NCI-H1436 (cell line): ENCODE data around the gene DNAL1.
"Not testable (repeated sequence)": the region's sequence is repeated elsewhere in the genome, so short reads cannot be mapped to it uniquely, and the experiment has no call there.

Source experiments
- DNase-seq: peaks from one replicate; lab custom pipeline; 2025; lab: John Stamatoyannopoulos, UW

Gene DNAL1

DNA sequence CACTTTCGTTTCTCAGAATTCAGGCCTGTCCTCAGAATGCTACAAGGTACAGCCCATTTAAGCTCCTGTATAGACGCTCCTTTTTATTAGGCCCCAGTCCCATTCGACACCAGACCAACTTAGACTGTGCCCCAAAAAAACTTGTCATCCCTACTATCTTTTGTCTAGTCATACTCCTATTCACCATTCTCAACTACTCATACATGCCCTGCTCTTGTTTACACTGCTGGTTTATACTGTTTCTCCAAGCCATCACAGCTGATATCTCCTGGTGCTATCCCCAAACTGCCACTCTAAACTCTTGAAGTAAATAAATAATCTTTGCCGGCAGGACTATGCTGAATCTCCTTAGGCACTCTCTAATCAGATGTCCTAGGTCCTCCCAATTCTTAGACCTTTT is 63.3 kb downstream of the DNAL1 start:
- not testable (repeated sequence) for DNase-seq

DNA sequence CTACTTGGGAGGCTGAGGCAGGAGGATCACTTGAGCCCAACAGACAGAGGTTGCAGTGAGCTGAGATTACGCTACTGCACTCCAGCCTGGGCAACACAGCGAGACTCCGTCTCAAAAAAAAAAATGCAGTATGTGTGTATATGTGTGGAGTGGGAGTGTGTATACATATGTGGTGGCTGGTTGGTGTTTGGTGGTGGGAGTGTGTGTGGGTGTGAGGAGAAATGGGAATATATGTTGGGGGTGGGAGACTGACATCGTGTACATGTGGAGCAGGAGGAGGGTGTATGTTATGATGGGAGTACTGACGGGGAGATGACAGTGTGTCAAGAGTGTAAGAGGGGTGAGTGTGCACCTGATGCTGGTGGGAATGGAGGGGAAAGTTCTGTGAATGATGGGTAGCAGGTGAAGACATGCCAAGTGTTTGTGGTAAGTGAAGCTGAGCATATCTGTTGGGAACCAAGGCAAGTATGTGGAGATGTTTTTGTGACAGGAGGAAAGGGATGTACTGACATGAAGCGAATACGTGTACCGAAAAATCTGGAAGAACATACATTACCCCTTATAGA is 65.2 kb downstream of the DNAL1 start:
- no peak for DNase-seq

GRCh38 chr14:73710737-73711136 is 66.0 kb downstream of the DNAL1 start:
- no peak for DNase-seq

DNA sequence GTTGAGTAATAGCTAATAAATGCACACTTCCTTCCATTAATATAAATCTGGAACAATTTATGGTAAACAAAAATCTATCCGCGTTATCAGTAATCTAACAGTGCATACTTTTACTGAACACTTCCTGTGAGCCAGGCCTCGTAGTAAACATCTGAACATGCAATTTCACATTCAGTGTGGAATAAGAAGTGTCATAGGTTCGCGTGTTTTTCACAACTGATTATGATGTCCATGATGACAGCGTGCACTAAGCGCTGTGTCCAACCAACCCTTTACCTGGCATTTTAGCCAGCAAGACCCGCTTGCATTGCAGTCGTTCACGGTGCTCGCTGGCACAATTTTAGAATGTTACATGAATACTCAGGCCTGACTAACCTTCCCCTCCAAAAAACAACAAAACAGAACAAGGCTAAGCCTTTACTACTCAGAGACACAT is 67.3 kb downstream of the DNAL1 start:
- DNase-seq, result no peak

DNA sequence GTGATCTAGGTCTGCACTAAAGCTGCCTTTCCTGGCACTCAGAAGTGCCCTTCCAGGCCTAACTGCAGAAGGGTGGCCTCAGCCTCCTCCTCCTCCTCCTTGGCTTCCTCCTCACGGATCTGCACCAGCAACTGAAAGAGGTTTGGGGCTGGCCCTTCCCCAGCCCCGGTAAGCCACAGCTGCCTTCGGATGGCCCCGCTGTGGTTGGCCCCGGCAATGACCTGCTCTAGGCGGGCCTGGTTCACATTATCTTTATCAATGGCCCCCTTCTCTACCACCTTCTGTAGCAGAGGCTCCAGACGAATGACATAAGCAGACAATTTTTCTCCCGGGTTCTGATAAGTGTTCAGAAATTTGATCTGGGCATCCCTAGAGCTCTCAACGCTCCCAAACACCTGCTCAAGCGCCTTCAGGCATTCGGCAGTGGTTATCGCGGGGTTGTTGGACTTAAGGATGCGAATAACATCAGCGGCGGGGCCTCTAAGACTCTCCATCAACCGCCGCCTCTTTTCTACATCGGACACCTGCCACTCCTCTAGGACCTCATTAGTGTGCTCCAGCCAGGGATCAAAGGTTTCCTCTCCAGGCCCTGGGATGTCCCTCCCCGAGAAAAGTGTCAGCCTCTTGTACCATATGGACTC is 67.9 kb downstream of the DNAL1 start:
- peak; percentile 24 for DNase-seq

DNA sequence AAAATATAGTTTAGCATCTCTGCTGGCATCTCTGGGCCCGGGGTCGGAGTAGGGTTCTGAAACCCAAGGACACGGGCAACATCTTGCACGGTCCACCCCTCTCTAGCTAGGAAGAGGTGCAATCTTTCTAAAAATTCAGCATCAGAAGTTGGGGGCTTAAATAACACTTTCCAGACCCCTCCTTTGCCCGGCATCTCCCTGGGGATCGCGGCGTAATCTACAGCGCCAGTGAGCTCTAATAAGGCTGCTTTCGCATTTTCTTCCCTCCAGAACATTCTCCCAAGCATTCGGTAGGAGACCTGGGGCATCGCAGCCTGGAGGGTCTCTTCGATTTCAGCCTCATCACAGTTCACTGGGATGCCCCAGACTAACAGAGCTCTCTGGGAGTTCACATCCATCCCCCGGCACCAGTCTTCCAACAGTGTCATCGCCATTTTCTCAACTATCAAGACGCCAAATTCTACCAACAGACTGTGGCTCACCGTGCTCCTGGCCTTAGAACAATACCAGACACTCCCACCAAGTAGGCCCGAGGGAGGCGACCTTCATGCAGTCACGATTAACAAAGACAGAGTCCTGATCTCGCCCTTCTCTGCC is 68.5 kb downstream of the DNAL1 start:
- peak; percentile 3 for DNase-seq

DNA sequence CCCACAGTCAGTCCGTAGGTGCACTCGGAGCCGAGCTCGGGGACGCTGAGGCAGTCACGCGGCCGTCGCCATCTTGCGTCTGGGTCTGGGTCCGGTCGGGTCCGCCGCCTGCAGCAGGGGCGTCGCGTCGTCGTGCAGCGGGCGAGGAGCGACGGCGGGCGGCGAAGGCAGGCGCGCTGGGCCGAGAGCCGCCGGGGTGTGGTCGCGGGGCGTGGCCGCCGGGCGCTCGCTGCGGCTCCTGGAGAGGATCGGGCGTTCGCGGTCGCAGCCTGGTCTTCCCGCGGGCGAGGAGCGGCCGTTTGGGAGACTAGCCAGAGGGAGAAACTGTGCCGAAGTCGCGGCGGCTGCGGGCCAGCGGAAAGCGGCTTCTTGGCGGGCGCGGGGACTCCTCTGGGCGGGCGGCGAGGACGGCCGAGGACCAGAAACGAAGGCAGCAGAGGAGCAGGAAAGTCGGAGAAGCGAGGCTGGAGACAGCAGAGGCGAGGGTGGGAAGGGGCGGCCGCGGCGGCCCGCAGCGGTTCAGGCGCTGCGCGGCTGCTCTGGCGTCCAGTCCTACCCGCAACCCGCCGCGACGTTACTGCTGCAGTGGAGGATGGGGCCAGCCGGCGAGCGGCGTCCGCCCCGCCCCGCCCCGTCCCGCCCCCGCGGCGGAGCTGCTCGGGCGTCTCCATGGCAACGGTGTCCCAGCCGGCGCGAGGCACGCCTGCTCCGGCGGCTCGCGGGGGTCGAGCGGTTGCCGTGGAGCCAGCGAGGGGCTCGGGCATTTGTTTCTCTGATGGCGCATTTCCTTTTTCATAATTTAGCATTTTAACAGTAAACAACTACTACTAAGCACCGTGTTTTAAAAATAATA is 69.2 kb downstream of the DNAL1 start, which contains the start of gene PNMA1:
Gene PNMA1, minus strand, starts transcription at position 582 of the 853 bp plus-strand sequence. CDS start 745 bp downstream, outside the sequence.
- DNase-seq, result peak; percentile 85

DNA sequence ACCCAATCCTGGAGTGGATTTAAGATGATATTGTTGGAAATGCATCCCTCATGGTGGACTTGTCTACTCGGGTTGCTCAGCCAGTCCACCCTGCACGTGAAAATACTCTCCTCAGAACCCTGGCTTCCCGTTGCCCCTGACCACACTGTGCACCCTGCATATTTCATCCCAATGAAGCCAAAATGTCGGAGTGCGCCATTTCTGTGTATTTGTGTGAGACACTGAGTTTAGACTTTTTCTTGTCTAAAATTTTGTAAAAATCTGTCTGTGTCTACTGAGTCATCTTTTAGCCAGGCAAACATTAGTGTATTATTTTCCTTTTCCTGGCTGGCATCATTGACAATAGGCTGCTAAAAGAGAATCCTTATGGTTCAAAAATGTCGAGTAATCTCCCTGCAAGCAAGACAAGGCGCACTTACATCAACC is 69.9 kb downstream of the DNAL1 start:
- no peak for DNase-seq

DNA sequence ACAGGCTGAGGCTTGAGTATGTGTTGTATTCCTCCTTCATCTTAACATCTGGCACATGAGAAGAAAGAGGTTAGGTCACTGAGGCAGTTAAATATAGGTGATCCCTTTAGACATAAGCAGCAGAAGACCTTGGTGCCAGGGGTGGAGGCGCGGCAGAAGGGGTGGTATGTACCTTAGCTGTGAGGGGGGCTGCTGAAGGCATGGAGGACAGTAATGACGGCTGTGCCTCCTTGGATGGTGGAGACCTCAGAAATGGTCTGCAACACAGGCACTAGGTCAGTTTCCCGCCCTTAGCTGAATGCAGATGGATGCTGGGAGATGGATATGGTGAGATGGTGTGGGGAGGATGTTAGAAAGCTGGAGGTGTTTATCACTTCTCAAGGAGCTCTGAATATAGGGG is 70.9 kb downstream of the DNAL1 start:
- no peak for DNase-seq

DNA sequence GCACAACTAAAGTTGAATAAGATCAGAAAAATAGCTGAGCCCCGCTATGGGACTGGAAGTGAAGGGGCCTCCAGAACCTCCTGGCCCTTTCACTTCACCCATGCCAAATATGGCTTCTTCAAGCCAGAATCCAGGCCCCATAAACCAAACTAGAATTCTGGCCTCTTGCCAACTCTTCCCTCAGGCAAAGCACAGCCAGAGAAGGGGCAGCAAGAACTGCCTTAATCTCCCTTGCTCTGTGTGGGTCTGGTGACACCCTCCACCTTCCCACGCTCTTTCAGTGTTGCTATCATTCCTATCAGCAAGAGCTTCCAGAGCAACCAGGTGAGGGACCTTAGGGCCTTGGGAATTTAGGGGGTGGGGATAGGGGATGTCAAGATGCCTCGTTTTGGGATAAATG is 72.5 kb downstream of the DNAL1 start:
- no peak for DNase-seq

- no peak for DNase-seq
Measured at GRCh38 chr14:73717711-73718417, 73.1 kb downstream of the DNAL1 start.

GRCh38 chr14:73718418-73719251 is 73.8 kb downstream of the DNAL1 start:
- DNase-seq, result no peak

- no peak for DNase-seq
Measured at GRCh38 chr14:73719361-73719760, 74.6 kb downstream of the DNAL1 start.

GRCh38 chr14:73719791-73720190 is 75.0 kb downstream of the DNAL1 start:
- DNase-seq, result no peak

- DNase-seq, result no peak
Measured at GRCh38 chr14:73720636-73721035, 75.8 kb downstream of the DNAL1 start.

DNA sequence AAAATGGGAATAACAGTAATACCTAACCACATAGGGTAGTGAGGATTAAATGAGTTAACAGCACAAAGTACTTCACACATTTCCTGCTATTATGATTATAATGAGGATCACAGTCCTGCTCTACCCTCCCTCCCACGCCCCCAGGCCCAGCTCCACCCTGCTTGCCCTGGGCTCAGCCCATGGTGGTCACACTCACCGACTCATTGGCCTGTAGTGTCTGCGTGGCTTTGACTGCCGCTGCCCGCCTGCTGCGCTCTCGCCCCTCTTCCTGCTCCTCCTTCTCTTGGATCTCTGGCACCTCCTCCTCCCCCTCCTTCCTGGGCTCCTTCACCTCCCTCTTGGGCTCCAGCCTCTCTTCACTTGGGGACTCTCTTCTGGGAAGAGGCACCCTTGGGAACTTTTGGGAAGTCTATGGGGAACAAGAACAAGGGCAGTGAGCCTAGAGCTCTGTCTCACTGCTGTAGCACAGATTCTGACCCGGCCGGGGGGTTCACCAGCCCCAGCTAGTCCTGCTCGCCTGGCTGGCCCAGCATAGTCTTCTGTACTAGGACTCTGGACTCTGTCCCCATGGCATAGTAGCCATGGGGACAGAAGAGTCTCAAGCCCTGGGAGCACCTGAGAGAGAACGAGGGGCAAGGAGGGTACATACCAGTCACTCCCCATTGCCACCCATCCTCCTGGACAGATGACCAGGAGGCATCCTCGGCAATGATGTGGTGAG is 76.5 kb downstream of the DNAL1 start:
- DNase-seq, result no peak

DNA sequence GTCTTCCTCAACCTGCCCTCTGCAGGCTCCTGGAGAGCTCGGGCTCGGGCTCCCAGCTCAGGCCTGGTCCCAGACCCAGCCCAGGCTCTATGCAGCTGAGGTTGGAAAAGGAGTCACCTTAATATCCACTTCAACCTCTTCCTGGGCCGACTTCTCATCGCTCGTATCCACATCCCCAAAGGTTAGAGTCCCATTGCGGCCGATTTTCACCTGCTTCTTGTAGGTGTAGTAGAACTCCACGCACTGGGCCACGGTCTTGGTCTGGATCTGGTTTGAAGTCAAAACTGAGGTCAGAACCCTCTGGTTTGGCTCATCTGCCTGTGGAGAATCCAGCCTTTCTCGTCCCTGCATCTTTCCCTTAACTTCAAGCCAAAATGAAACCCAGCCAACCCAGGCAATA is 77.8 kb downstream of the DNAL1 start:
- DNase-seq, result no peak

GRCh38 chr14:73723406-73723796 is 78.6 kb downstream of the DNAL1 start:
- DNase-seq, result no peak

DNA sequence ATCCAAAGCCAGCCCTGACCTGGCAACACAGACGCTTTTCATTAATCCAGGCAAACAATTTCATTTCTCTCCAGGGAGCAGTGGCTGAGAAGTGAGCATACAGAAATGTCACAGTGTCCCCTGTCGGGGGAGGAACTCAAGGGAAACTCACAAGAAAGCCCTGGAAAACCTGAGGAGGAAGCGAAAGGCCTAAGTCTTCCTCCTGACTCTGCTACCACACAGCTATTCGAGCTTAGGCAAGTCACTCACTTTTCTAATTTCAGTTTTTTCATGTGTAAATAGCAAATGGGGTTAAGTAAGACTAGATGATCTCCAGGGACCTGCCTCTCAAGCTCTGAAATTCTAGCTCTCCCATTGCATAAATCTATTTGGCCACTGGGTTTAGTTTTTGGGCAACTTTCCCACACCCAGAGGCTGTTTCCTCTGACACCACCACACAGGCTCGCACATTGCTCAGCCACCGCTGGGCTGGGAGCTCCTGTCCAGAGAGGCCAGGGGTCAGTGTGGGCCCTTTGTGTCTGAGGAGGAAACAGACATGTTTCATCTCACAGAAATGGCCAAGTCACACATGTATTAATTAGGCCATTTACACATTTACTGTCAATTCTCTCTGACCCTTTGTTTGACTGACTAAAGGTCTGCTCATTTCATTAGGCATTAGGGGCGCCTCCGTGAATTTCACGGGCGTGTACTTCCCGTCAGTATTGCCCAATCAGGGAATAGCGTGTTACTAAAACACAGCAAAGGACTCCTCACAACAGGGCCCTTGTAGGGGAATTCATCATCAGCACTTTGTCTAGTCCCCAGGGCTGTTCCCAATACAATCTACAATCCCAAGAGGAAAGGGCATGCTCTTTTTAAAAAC is 79.2 kb downstream of the DNAL1 start:
- DNase-seq, result peak; percentile 70
